ENCODE measurements around the gene PLPPR4. TPM values are rescaled to one million over a fixed set of nuclear protein-coding genes. Genes with fewer than 3 reads are reported as not detected.

The PLPPR4 gene
- total RNA-seq, 1 donor from 2014 or later, result 1.5 TPM

DNA sequence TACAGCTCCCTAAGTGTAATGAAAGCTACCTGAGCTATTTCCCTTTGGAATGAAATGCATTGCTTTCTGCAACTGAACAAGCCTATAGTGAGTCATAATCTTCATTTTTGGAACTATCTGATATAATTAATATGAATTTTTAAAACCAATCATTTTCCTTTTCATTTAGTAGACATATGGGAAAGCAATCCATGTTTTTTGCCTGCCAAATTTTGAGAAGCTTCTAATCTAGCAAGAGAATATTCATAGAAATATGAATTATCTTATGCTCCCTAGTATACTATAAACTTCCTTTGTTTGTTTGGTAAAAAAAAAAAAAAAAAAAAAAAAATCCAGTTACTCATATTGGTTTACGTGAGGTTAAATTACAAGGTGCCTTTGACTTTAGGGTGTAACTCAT, 68.3 kb downstream of the PLPPR4 start:
- DNase-seq (ENCODE audit: extremely low read depth, low read depth, low spot score), result no peak

DNA sequence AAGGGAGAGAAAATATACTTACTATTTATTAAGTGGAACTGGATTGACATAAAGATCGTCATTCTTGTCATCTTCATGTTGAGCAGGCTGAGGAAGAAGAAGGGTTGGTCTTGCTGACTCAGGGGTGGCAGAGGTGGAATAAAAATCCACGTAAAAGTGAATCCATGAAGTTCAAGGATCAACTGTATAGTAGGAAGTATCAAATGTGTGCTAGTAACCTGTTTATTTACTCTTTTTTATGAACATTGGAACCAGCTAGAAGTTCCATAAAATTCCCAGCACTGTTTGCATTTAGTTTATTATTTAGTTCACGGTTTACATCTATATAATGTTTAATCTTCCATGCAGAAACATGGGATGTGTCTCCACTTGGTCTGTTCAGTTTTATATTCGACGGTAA, 70.7 kb downstream of the PLPPR4 start:
- no peak for DNase-seq (ENCODE audit: extremely low read depth, low read depth, low spot score)

DNA sequence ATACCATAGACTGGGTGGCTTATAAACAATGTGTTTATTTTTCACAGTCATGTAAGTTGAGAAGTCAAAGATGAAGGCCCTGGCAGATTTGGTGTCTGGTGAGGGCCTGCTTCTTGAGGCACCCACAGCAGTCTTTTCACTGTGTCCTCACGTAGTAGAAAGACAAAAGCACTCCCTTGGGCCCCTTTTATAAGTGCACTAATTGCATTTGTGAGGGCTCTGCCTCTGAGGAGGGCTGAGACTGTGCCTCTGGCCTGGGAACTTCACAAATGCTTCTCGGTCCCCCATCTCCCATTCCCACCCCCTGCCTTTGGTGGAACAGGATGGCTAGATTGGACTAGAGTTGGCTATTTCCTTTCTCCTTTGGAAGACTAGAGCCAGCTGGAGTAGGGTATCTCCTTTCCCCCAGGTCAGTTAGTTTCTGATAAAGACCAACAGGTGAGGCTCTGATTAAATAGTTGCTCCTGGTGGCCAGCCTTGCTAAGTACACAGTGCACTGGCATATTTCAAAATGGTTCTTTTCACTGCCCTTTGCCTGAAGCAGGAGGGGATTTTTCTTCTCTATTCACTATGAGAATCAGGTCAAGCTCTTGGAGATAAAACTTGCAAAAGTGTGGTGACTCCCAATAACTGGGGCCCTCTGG, 82.9 kb downstream of the PLPPR4 start:
- no peak for DNase-seq (ENCODE audit: extremely low read depth, low read depth, low spot score)

GRCh38 chr1:99348397-99349132, 84.3 kb downstream of the PLPPR4 start:
- no peak for DNase-seq (ENCODE audit: extremely low read depth, low read depth, low spot score)

DNA sequence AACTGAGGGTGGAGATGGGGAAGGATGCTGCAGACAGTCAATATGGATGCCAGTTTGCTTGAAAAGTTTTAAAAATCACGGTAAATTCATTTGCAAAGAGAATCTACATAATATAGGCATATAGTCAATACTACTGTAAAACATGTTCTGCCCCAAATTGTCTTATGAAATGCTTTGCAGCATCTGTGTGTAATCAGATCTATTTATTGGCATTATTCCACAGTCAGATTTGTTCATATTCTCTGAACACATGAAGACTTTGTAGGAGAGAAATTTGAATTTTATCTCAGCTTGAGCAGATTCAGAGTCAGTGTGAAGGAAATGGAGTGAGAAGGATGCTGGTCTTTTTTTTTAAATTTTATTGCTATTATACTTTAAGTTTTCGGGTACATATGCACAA, 88.5 kb downstream of the PLPPR4 start:
- no peak for DNase-seq (ENCODE audit: extremely low read depth, low read depth, low spot score)

GRCh38 chr1:99358770-99359169, 94.5 kb downstream of the PLPPR4 start:
- DNase-seq (ENCODE audit: extremely low read depth, low read depth, low spot score), result no peak

All from glomerular endothelial cell (primary cell).